HepG2 (cell line): Measurements from ENCODE around the gene KCNMB4. TPM values are rescaled to one million over a fixed set of nuclear protein-coding genes. Genes with fewer than 3 reads are reported as not detected.
A peak's percentile ranks its signal among the peaks of the same experiment; 100 is the strongest.

ENCODE experiments used
- ATAC-seq: fragments of 200-7000 bp; cut with Tn5 transposase; 3 replicates; pipeline ENCODE4 v1.9.1; 2020; ENCODE audit warnings: mild to moderate bottlenecking, moderate library complexity
- BruUV-seq: library from RNA; stranded (reverse); fragments of 400-500 nt; replicated peaks from 2 replicates; lab custom pipeline; 2021; lab: Mats Ljungman, UMichigan
- CTCF ChIA-PET: fragments of 300-600 bp; formaldehyde crosslinking; extraction: SDS; loops from one replicate; lab custom pipeline; 2021; ENCODE audit warnings: low total read pairs, inconsistent platforms, low intra/inter-chr PET ratio; lab: Yijun Ruan, JAX
- POLR2A ChIA-PET: fragments of 350-600 bp; sonication (Branson Sonifier 250); formaldehyde crosslinking; loops from one replicate; lab custom pipeline; 2020; ENCODE audit warnings: antibody characterized with exemption, inconsistent platforms; lab: Yijun Ruan, JAX
- DNase-seq: peaks from one replicate; pipeline ENCODE4 v3.0.0-alpha.2; 2015; ENCODE audit warnings: low spot score
- FAIRE-seq: peaks from 3 replicates; lab custom pipeline; 2011; peaks lifted over from hg19 to GRCh38; lab: Jason Lieb, UNC
- H2AFZ ChIP-seq: one replicate; pipeline ENCODE4 v1.6.1; 2011; ENCODE audit warnings: low read length, inconsistent platforms
- H3K27ac ChIP-seq: fragments of 300-600 bp; 3 replicates; pipeline ENCODE4 v1.8.0; 2011; ENCODE audit warnings: mixed run types, mild to moderate bottlenecking, mixed read lengths, low read length, inconsistent platforms; ENCODE audit not compliant: insufficient read depth; ENCODE audit errors: extremely low read length
- H3K27me3 ChIP-seq, 2 experiments: fragments of 200-600 bp in 1 of 2; 2 replicates in 1 of 2; 3 replicates in 1 of 2; pipeline versions ENCODE4 v1.6.0 to v1.8.0; 2011; ENCODE audit warnings: low read length in 2 of 2, mild to moderate bottlenecking in 2 of 2, moderate library complexity in 2 of 2, inconsistent platforms in 1 of 2; ENCODE audit not compliant: insufficient read depth in 2 of 2, control insufficient read depth in 1 of 2
- H3K36me3 ChIP-seq, 2 experiments: fragments of 200-600 bp in 1 of 2; replicated peaks in 1 of 2; 2 replicates in 1 of 2; 3 replicates in 1 of 2; pipeline versions ENCODE4 v1.5.1 to v1.8.0; 2011; ENCODE audit warnings: low read length in 2 of 2, inconsistent platforms in 1 of 2; ENCODE audit not compliant: insufficient read depth in 2 of 2, control insufficient read depth in 1 of 2
- H3K4me1 ChIP-seq: 2 replicates; pipeline ENCODE4 v1.5.1; 2012; ENCODE audit warnings: low read length, inconsistent platforms; ENCODE audit not compliant: insufficient read depth
- H3K4me2 ChIP-seq: 2 replicates; pipeline ENCODE4 v1.6.0; 2011; ENCODE audit warnings: low read depth, low read length, inconsistent platforms
- H3K4me3 ChIP-seq, 3 experiments: fragments of 200-600 bp in 1 of 3; sonication (generic), shearing (Covaris generic) in 1 of 3; replicated peaks in 1 of 3; 2 replicates each; pipeline ENCODE4 v1.5.1; 2011 to 2016; ENCODE audit warnings: low read length in 3 of 3, inconsistent platforms in 2 of 3, low read depth in 2 of 3, mild to moderate bottlenecking in 2 of 3, control low read depth in 1 of 3, mixed read lengths in 1 of 3; ENCODE audit not compliant: insufficient read depth in 1 of 3
- H3K79me2 ChIP-seq: one replicate; pipeline ENCODE4 v1.6.1; 2011; ENCODE audit warnings: low read length, inconsistent platforms; ENCODE audit not compliant: insufficient read depth
- H3K9ac ChIP-seq: 2 replicates; pipeline ENCODE4 v1.6.0; 2011; ENCODE audit warnings: mild to moderate bottlenecking, low read depth, low read length, inconsistent platforms; ENCODE audit not compliant: insufficient read depth
- H3K9me3 ChIP-seq: 2 replicates; pipeline ENCODE4 v1.5.1; 2012; ENCODE audit warnings: mild to moderate bottlenecking, low read length
- H4K20me1 ChIP-seq: 2 replicates; pipeline ENCODE4 v1.6.0; 2011; ENCODE audit warnings: inconsistent platforms, mild to moderate bottlenecking, low read length, moderate library complexity; ENCODE audit not compliant: insufficient read depth
- CBX2 ChIP-seq, 2 experiments: fragments of 200-600 bp in 1 of 2; sonication (generic); formaldehyde crosslinking in 1 of 2; IDR thresholded peaks; 2 replicates each; pipeline versions ENCODE4 v1.7.0 to v1.8.1; 2018 to 2022; ENCODE audit warnings: low read depth in 2 of 2, low read length in 1 of 2, mild to moderate bottlenecking in 1 of 2, missing genetic modification reagents in 1 of 2
- CREB1 ChIP-seq, 2 experiments: fragments of 450-650 bp in 1 of 2; IDR thresholded peaks; 2 replicates each; pipeline ENCODE4 v1.6.1; 2016 to 2017; ENCODE audit warnings: control low read depth in 1 of 2, mild to moderate bottlenecking in 1 of 2, missing compliant biosample characterization in 1 of 2, missing genetic modification characterization in 1 of 2
- FOXA1 ChIP-seq, 2 experiments: fragments of 450-650 bp in 1 of 2; sonication (generic) in 1 of 2; formaldehyde crosslinking in 1 of 2; IDR thresholded peaks; 2 replicates each; pipeline versions ENCODE4 v1.4.0 to v1.6.1; 2016 to 2020; ENCODE audit warnings: missing genetic modification reagents in 1 of 2
- GATA4 ChIP-seq: sonication (generic); IDR thresholded peaks from 2 replicates; pipeline ENCODE4 v1.6.1; 2016; ENCODE audit warnings: antibody characterized with exemption, low read depth, borderline replicate concordance
- HBP1 ChIP-seq: IDR thresholded peaks from 2 replicates; pipeline ENCODE4 v1.6.1; 2016; ENCODE audit warnings: low read depth, control low read depth
- JDP2 ChIP-seq: sonication (generic); formaldehyde crosslinking; IDR thresholded peaks from 2 replicates; pipeline ENCODE4 v1.8.1; 2022; ENCODE audit warnings: missing genetic modification reagents, borderline replicate concordance
- NFATC3 ChIP-seq: sonication (generic); formaldehyde crosslinking; IDR thresholded peaks from 2 replicates; pipeline ENCODE4 v1.5.1; 2020; ENCODE audit warnings: mild to moderate bottlenecking, missing genetic modification reagents
- PCBP2 ChIP-seq: fragments of 200-400 bp; formaldehyde crosslinking; optimal IDR thresholded peaks from 2 replicates; pipeline ENCODE3; 2018; ENCODE audit warnings: low read length, low read depth; ENCODE audit not compliant: poor library complexity, severe bottlenecking
- TFDP2 ChIP-seq: sonication (generic); formaldehyde crosslinking; IDR thresholded peaks from 2 replicates; pipeline ENCODE4 v1.4.0; 2020; ENCODE audit warnings: missing genetic modification reagents
- ZFP91 ChIP-seq: sonication (generic); formaldehyde crosslinking; IDR thresholded peaks from 2 replicates; pipeline ENCODE4 v1.9.0; 2022; ENCODE audit warnings: missing genetic modification reagents, mild to moderate bottlenecking, borderline replicate concordance
- ZNF207 ChIP-seq: fragments of 450-650 bp; IDR thresholded peaks from 2 replicates; pipeline ENCODE4 v1.6.1; 2016; ENCODE audit warnings: antibody characterized with exemption, borderline replicate concordance
- ZSCAN20 ChIP-seq: sonication (generic); formaldehyde crosslinking; IDR thresholded peaks from 2 replicates; pipeline ENCODE4 v1.4.0; 2020; ENCODE audit warnings: missing genetic modification reagents, mild to moderate bottlenecking, borderline replicate concordance
- WGBS: methylation state at CpG from one replicate; pipeline ENCODE4 v1.1.6; 2017; ENCODE audit warnings: low lambda C conversion rate; 5-methylcytosine and 5-hydroxymethylcytosine counted together
- in situ Hi-C: cut with HindIII; loops from 2 replicates; pipeline ENCODE4 v1.10.0; 2017; ENCODE audit warnings: low pct_unique_long_range_greater_than_20kb; ENCODE audit not compliant: extremely low pct_ligation_motif_present
- intact Hi-C: fragments of 100-400 bp; cut with micrococcal nuclease; formaldehyde crosslinking; loops from one replicate; pipeline ENCODE4 v1.10.0; 2022; ENCODE audit not compliant: unreplicated experiment
- polyA plus RNA-seq, 8 experiments: library from polyadenylated mRNA; depleted of rRNA in 3 of 8; stranded (reverse) in 7 of 8; unstranded in 1 of 8; fragments of >200 nt; fragmentation: Illumina TruSeq in 4 of 8; extraction: Trizol in 4 of 8; gene quantifications; 2 replicates each; pipeline versions ENCODE4 v1.2.1 to v1.2.3, GENCODE V29; 2011 to 2016; ENCODE audit warnings: low read depth in 4 of 8, missing spikeins in 1 of 8, mixed read lengths in 1 of 8; ENCODE audit not compliant: insufficient read depth in 1 of 8
- total RNA-seq, 5 experiments: library from RNA; depleted of rRNA; stranded (reverse); fragments of >200 nt; fragmentation: Illumina TruSeq; extraction: Trizol; gene quantifications; 2 replicates each; pipeline ENCODE4 v1.2.3, GENCODE V29; 2016; ENCODE audit warnings: low read depth in 1 of 5

Gene KCNMB4
- total and polyA plus RNA-seq, 2 of the 13 experiments (the other 11 are each of a cell fraction or from before 2014, with no cell fraction given) = 0.67 to 0.84 TPM

GRCh38 chr12:70364695-70365397 lies 1.2 kb upstream of the KCNMB4 start:
- H3K36me3 ChIP-seq = no peaks in the 10 kb centered on the region
- no peak overlapping the region for H3K27ac ChIP-seq
- BruUV-seq = no TSS peak
- intact Hi-C loops = loop anchor here (5.0 to 10.0 kb wide), 2 partner anchors 120 to 212 kb away; partner anchors contain the start of gene CNOT2
- H4K20me1 ChIP-seq = no peaks in the 10 kb centered on the region
- no peak for FAIRE-seq
- TF ChIP-seq ZSCAN20 (CRISPR knock-in tag) (no peak), GATA4 (no peak), CBX2 (IDR thresholded peaks at IDR 0.05; ENCODE audit: low read depth, low read length) (peak; percentile 84), CBX2 (CRISPR knock-in tag; IDR thresholded peaks at IDR 0.05; ENCODE audit: low read depth) (no peak), PCBP2 (no peak), ZNF207 (no peak), JDP2 (CRISPR knock-in tag) (no peak), TFDP2 (CRISPR knock-in tag) (no peak), ZFP91 (CRISPR knock-in tag) (0 out of 2 replicates have a peak, but pooled peaks have one; percentile 7), HBP1 (CRISPR knock-in tag) (no peak), CREB1 (IDR thresholded peaks at IDR 0.05) (no peak), CREB1 (CRISPR knock-in tag; IDR thresholded peaks at IDR 0.05) (no peak), NFATC3 (CRISPR knock-in tag) (no peak), FOXA1 (IDR thresholded peaks at IDR 0.05) (no peak), FOXA1 (CRISPR knock-in tag; IDR thresholded peaks at IDR 0.05) (no peak)
- POLR2A ChIA-PET = no interaction called here
- 31% methylated on average over 16 of the region's 16 CpGs for WGBS
- peak overlapping the region; percentile 98 for H3K4me2 ChIP-seq
- ATAC-seq = no peak
- H3K4me1 ChIP-seq = peaks cover 20% of the 10 kb centered on the region
- no peak for DNase-seq
- no peaks in the 10 kb centered on the region for H3K79me2 ChIP-seq
- peak overlapping the region; percentile 69 to 78 (median 77) for H3K4me3 ChIP-seq
- peaks cover 0 to 21% of the 10 kb centered on the region in 2 experiments; a peak in 4 of 5 replicates for H3K27me3 ChIP-seq
- peak overlapping the region; percentile 54 for H2AFZ ChIP-seq
- CTCF ChIA-PET = no interaction called here
- H3K9ac ChIP-seq = no peak overlapping the region
- no peaks in the 10 kb centered on the region for H3K9me3 ChIP-seq
- in situ Hi-C loops = loop anchor here (5.0 to 25.0 kb wide), 2 partner anchors 123 to 478 kb away; partner anchors contain the start of gene CNOT2
